Measurements from ENCODE around the gene CDON.

DNA sequence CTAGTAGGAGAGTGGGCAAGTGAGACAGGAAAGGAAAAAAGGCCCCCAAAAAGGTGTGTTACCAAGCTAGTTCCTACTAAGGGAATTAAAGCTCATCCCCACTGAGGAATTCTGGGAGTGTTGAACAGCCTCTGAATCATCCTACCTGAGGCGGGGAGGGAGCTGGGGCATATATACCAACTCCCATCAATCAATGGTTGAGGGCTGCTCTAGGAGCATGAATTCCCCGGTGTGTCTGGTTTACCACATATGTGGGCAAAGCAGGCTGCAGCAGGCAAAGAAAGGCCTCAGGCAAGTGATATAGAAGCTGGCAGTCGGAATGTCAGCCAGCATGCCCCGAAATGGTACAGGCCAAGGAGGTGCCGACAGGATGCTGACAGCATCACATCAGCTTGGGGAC lies 23.6 kb upstream of the CDON start:
- TF ChIP-seq POLR2A (IDR thresholded peaks at IDR 0.05; ENCODE audit: low read length): no peak
- TF ChIP-seq, protein P1, sequence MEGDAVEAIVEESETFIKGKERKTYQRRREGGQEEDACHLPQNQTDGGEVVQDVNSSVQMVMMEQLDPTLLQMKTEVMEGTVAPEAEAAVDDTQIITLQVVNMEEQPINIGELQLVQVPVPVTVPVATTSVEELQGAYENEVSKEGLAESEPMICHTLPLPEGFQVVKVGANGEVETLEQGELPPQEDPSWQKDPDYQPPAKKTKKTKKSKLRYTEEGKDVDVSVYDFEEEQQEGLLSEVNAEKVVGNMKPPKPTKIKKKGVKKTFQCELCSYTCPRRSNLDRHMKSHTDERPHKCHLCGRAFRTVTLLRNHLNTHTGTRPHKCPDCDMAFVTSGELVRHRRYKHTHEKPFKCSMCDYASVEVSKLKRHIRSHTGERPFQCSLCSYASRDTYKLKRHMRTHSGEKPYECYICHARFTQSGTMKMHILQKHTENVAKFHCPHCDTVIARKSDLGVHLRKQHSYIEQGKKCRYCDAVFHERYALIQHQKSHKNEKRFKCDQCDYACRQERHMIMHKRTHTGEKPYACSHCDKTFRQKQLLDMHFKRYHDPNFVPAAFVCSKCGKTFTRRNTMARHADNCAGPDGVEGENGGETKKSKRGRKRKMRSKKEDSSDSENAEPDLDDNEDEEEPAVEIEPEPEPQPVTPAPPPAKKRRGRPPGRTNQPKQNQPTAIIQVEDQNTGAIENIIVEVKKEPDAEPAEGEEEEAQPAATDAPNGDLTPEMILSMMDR (IDR thresholded peaks at IDR 0.05): no peak
